Progenitor cell of endocrine pancreas (in vitro differentiated cells): ENCODE measurements around the gene ADAMTS9. TPM values are rescaled to one million over a fixed set of nuclear protein-coding genes. Genes with fewer than 3 reads are reported as not detected.

Experiments
- DNase-seq: peaks from one replicate; pipeline ENCODE4 v3.0.0; 2021; ENCODE audit warnings: low spot score; ENCODE audit not compliant: unreplicated experiment
- H3K27ac Mint-ChIP-seq: 2 replicates; pipeline ENCODE4 v1.8.0; 2021; ENCODE audit warnings: mild to moderate bottlenecking, moderate library complexity, mixed read lengths
- H3K27me3 Mint-ChIP-seq: 2 replicates; pipeline ENCODE4 v1.8.0; 2021; ENCODE audit warnings: mixed read lengths
- H3K36me3 Mint-ChIP-seq: 2 replicates; pipeline ENCODE4 v1.8.0; 2022; ENCODE audit warnings: mixed read lengths; ENCODE audit not compliant: insufficient read depth
- H3K4me1 Mint-ChIP-seq: 2 replicates; pipeline ENCODE4 v1.8.0; 2021; ENCODE audit warnings: low read depth, mixed read lengths
- H3K4me3 Mint-ChIP-seq: 2 replicates; pipeline ENCODE4 v1.8.0; 2021; ENCODE audit warnings: low read depth, mild to moderate bottlenecking, moderate library complexity, mixed read lengths
- H3K9me3 Mint-ChIP-seq: 2 replicates; pipeline ENCODE4 v1.8.0; 2021; ENCODE audit warnings: low read depth, mixed read lengths
- CTCF ChIP-seq: fragments of 200-600 bp; sonication (generic); IDR thresholded peaks from one replicate; pipeline ENCODE4 v1.5.0; 2021; ENCODE audit warnings: antibody characterized with exemption, mild to moderate bottlenecking; ENCODE audit not compliant: unreplicated experiment
- total RNA-seq: library from RNA; stranded (reverse); gene quantifications from 2 replicates; pipeline ENCODE4 v1.2.1, GENCODE V29; 2021

ADAMTS9 gene
- total RNA-seq, 1 donor from 2014 or later, result 54.2 TPM

- Mint-ChIP-seq H3K4me3 (peak overlapping the region; percentile 91), H3K27me3 (no peaks in the 10 kb centered on the region), H3K36me3 (peaks cover 4% of the 10 kb centered on the region), H3K4me1 (peaks cover 29% of the 10 kb centered on the region), H3K9me3 (no peaks in the 10 kb centered on the region), H3K27ac (peak overlapping the region; percentile 96)
- peak; percentile 39 for TF ChIP-seq CTCF
- peak; percentile 82 for DNase-seq
Measured at GRCh38 chr3:64685800-64686445, 1.9 kb downstream of the ADAMTS9 start.

- H3K4me3 Mint-ChIP-seq, result peak overlapping the region; percentile 91
- no peak for TF ChIP-seq CTCF
- no peaks in the 10 kb centered on the region for H3K27me3 Mint-ChIP-seq
- peak overlapping the region; percentile 96 for H3K27ac Mint-ChIP-seq
- peaks cover 4% of the 10 kb centered on the region for H3K36me3 Mint-ChIP-seq
- H3K4me1 Mint-ChIP-seq, result peaks cover 29% of the 10 kb centered on the region
- DNase-seq, result no peak
- H3K9me3 Mint-ChIP-seq, result no peaks in the 10 kb centered on the region
Measured at GRCh38 chr3:64685331-64685799, 2.4 kb downstream of the ADAMTS9 start.

GRCh38 chr3:64684715-64685261, 3.0 kb downstream of the ADAMTS9 start:
- Mint-ChIP-seq H3K36me3 (peaks cover 9% of the 10 kb centered on the region), H3K27me3 (no peaks in the 10 kb centered on the region), H3K9me3 (no peaks in the 10 kb centered on the region), H3K4me1 (peaks cover 25% of the 10 kb centered on the region), H3K4me3 (peak overlapping the region; percentile 91), H3K27ac (peak overlapping the region; percentile 33)
- TF ChIP-seq CTCF, result no peak
- peak; percentile 12 for DNase-seq

- H3K4me3 Mint-ChIP-seq, result no peak overlapping the region
- TF ChIP-seq CTCF, result no peak
- no peaks in the 10 kb centered on the region for H3K9me3 Mint-ChIP-seq
- H3K4me1 Mint-ChIP-seq, result peaks cover 18% of the 10 kb centered on the region
- no peaks in the 10 kb centered on the region for H3K27me3 Mint-ChIP-seq
- no peak overlapping the region for H3K27ac Mint-ChIP-seq
- peaks cover 30% of the 10 kb centered on the region for H3K36me3 Mint-ChIP-seq
- DNase-seq, result no peak
Measured at GRCh38 chr3:64681827-64682226, 6.0 kb downstream of the ADAMTS9 start.

- H3K27me3 Mint-ChIP-seq, result no peaks in the 10 kb centered on the region
- no peak for DNase-seq
- no peaks in the 10 kb centered on the region for H3K9me3 Mint-ChIP-seq
- peaks cover 21% of the 10 kb centered on the region for H3K4me1 Mint-ChIP-seq
- no peak overlapping the region for H3K27ac Mint-ChIP-seq
- no peak overlapping the region for H3K4me3 Mint-ChIP-seq
- no peak for TF ChIP-seq CTCF
- peaks cover 33% of the 10 kb centered on the region for H3K36me3 Mint-ChIP-seq
Measured at GRCh38 chr3:64681015-64681414, 6.8 kb downstream of the ADAMTS9 start.
